ENCODE results near the gene SH3RF3. TPM values are rescaled to one million over a fixed set of nuclear protein-coding genes. Genes with fewer than 3 reads are reported as not detected.

Gene SH3RF3
- total and polyA plus RNA-seq, 9 of the 15 experiments (the other 6 are each of a cell fraction or from before 2014, with no cell fraction given), result 0.02 TPM; not detected in 8

GRCh38 chr2:109438146-109438545 is 309.1 kb downstream of the SH3RF3 start:
- intact Hi-C loops (cut with micrococcal nuclease) (no loop called here), in situ Hi-C loops (cut with MboI) (no loop called here)
- no TSS peak for BruUV-seq (replicated peaks)
- Histone ChIP-seq H3K36me3 (ENCODE audit: control insufficient read depth, insufficient read depth, low read length) (no peaks in the 10 kb centered on the region), H3K4me3 (no peak overlapping the region), H3K79me2 (ENCODE audit: control insufficient read depth, insufficient read depth, low read length) (no peaks in the 10 kb centered on the region), H3K4me2 (ENCODE audit: insufficient read depth, low read length) (no peak overlapping the region), H3K9ac (ENCODE audit: insufficient read depth in 1 of 2, low read depth in 2 of 2, low read length in 2 of 2) (no peak overlapping the region), H3K9me3 (replicated peaks; ENCODE audit: control insufficient read depth, insufficient read depth, low read depth, low read length) (no peaks in the 10 kb centered on the region; the same call in 1 of the 2 replicates), H4K20me1 (replicated peaks; ENCODE audit: control insufficient read depth, insufficient read depth, low read length) (no peaks in the 10 kb centered on the region; the same call in 1 of the 2 replicates), H3K9me1 (ENCODE audit: control insufficient read depth, insufficient read depth, low read length) (no peaks in the 10 kb centered on the region), H3K27ac (ENCODE audit: extremely low read depth, low read depth, low read length) (no peak overlapping the region), H2AFZ (ENCODE audit: low read depth, low read length) (no peak overlapping the region), H3K4me1 (replicated peaks in 1 of 2; ENCODE audit: control insufficient read depth in 2 of 2, insufficient read depth in 2 of 2, low read length in 2 of 2) (no peaks in the 10 kb centered on the region), H3K27me3 (ENCODE audit: control insufficient read depth in 2 of 2, insufficient read depth in 2 of 2, low read length in 2 of 2) (peaks cover 2 to 38% of the 10 kb centered on the region in 2 experiments; a peak in 3 of 5 replicates)
- WGBS (ENCODE audit: insufficient coverage, low coverage, missing lambda C conversion rate), result 0% methylated on average over 1 of the region's 1 CpG
- DNase-seq (ENCODE audit: extremely low read depth in 1 of 4, low spot score in 3 of 4), result no peak
- FAIRE-seq, result no peak
- ATAC-seq, result no peak
- ChIA-PET CTCF (ENCODE audit: low intra/inter-chr PET ratio) (no interaction called here), POLR2A (no interaction called here)
- TF ChIP-seq RBM39 (optimal IDR thresholded peaks at IDR 0.05; ENCODE audit: low read depth, low read length), result no peak
- no peak for TF ChIP-seq ZHX1 (conservative IDR thresholded peaks at IDR 0.05; ENCODE audit: low read length)
- no peak for TF ChIP-seq BACH1 (tag; IDR thresholded peaks at IDR 0.05)
- no peak for TF ChIP-seq FOXP4 (CRISPR knock-in tag; IDR thresholded peaks at IDR 0.05; ENCODE audit: borderline replicate concordance)
- no peak for TF ChIP-seq EZH2 (IDR thresholded peaks at IDR 0.05; ENCODE audit: borderline replicate concordance, low read depth, low read length)
